HEK293T (cell line): Measurements from ENCODE around the gene NEURL4.

Experiments used
- CTCF ChIA-PET: fragments of 350-600 bp; formaldehyde crosslinking; extraction: SDS; loops from one replicate; lab custom pipeline; 2021; ENCODE audit warnings: antibody characterized with exemption, inconsistent platforms; lab: Yijun Ruan, JAX
- POLR2A ChIA-PET: fragments of 350-600 bp; formaldehyde crosslinking; extraction: SDS; loops from one replicate; lab custom pipeline; 2020; ENCODE audit warnings: antibody characterized with exemption, inconsistent platforms; lab: Yijun Ruan, JAX
- DNase-seq: peaks from one replicate; pipeline ENCODE4 v3.0.0; 2012; ENCODE audit warnings: mixed read lengths; ENCODE audit errors: extremely low spot score
- ARNT ChIP-seq: fragments of 450-650 bp; IDR thresholded peaks from 2 replicates; pipeline ENCODE4 v1.6.1; 2017; ENCODE audit warnings: mild to moderate bottlenecking
- BHLHE40 ChIP-seq: fragments of 450-650 bp; IDR thresholded peaks from 2 replicates; pipeline ENCODE4 v1.6.1; 2016; ENCODE audit warnings: mild to moderate bottlenecking, moderate library complexity, borderline replicate concordance
- CTBP1 ChIP-seq: fragments of 450-650 bp; IDR thresholded peaks from 2 replicates; pipeline ENCODE4 v1.6.1; 2016; ENCODE audit warnings: borderline replicate concordance
- ELF4 ChIP-seq: fragments of 450-650 bp; IDR thresholded peaks from 2 replicates; pipeline ENCODE4 v1.6.1; 2017; ENCODE audit warnings: antibody characterized with exemption
- FOXA1 ChIP-seq: fragments of 450-650 bp; IDR thresholded peaks from 2 replicates; pipeline ENCODE4 v1.6.1; 2016; ENCODE audit warnings: mild to moderate bottlenecking
- FOXK2 ChIP-seq: fragments of 450-650 bp; IDR thresholded peaks from 2 replicates; pipeline ENCODE4 v1.6.1; 2016; ENCODE audit warnings: mild to moderate bottlenecking
- FOXM1 ChIP-seq: fragments of 450-650 bp; IDR thresholded peaks from 2 replicates; pipeline ENCODE4 v1.6.1; 2017; ENCODE audit warnings: mild to moderate bottlenecking, borderline replicate concordance
- HDGF ChIP-seq: fragments of 450-650 bp; IDR thresholded peaks from 2 replicates; pipeline ENCODE4 v1.6.1; 2017; ENCODE audit warnings: antibody characterized with exemption, borderline replicate concordance
- L3MBTL2 ChIP-seq: fragments of 450-650 bp; conservative IDR thresholded peaks from 2 replicates; pipeline ENCODE4 v1.6.1; 2016; ENCODE audit warnings: mild to moderate bottlenecking
- LEF1 ChIP-seq: fragments of 450-650 bp; IDR thresholded peaks from 2 replicates; pipeline ENCODE4 v1.6.1; 2017; ENCODE audit warnings: mild to moderate bottlenecking, borderline replicate concordance
- NFRKB ChIP-seq: fragments of 450-650 bp; IDR thresholded peaks from 2 replicates; pipeline ENCODE4 v1.6.1; 2016; ENCODE audit warnings: mild to moderate bottlenecking, moderate library complexity
- PKNOX1 ChIP-seq: fragments of 450-650 bp; IDR thresholded peaks from 2 replicates; pipeline ENCODE4 v1.6.1; 2016
- SP1 ChIP-seq: fragments of 450-650 bp; IDR thresholded peaks from 2 replicates; pipeline ENCODE4 v1.6.1; 2017
- SUZ12 ChIP-seq: fragments of 450-650 bp; IDR thresholded peaks from 2 replicates; pipeline ENCODE4 v1.6.1; 2016; ENCODE audit warnings: mild to moderate bottlenecking
- TARDBP ChIP-seq: fragments of 450-650 bp; IDR thresholded peaks from 2 replicates; pipeline ENCODE4 v1.6.1; 2016
- ZNF384 ChIP-seq: fragments of 450-650 bp; IDR thresholded peaks from 2 replicates; pipeline ENCODE4 v1.6.1; 2016

NEURL4 gene

GRCh38 chr17:7307686-7308624 is 21.2 kb downstream of the NEURL4 start:
- DNase-seq: no peak
- ChIA-PET CTCF (no interaction called here), POLR2A (interaction anchor here (0.7 to 1.6 kb wide), 5 partner anchors 13 to 253 kb away, joined by 3 to 5 read pairs (median 3); partner anchors contain the start of genes NEURL4 and SLC2A4)
- no peak for TF ChIP-seq BHLHE40
- TF ChIP-seq ELF4: no peak
- TF ChIP-seq SP1: no peak
- TF ChIP-seq TARDBP: no peak
- TF ChIP-seq NFRKB: no peak
- peak; percentile 53 for TF ChIP-seq L3MBTL2

- CTCF ChIA-PET: no interaction called here
- POLR2A ChIA-PET: no interaction called here
- peak; percentile 97 for DNase-seq
- peak; percentile 86 for TF ChIP-seq PKNOX1
- TF ChIP-seq NFRKB: no peak; the same call in 1 of the 2 replicates
Observed at GRCh38 chr17:7306911-7307685, 22.0 kb downstream of the NEURL4 start, which contains the start of gene EIF5A. TSS of gene EIF5A (plus strand) at chr17:7307628. CDS start at chr17:7309636, 2,008 bp downstream.

GRCh38 chr17:7304179-7304578 is 25.0 kb downstream of the NEURL4 start:
- no peak for TF ChIP-seq TARDBP
- ChIA-PET POLR2A (no interaction called here), CTCF (interaction anchor here (2.0 kb wide), 1 partner anchor 8 kb away, joined by 9 read pairs; no protein-coding TSS in a partner anchor)
- DNase-seq: no peak

GRCh38 chr17:7296189-7296861 is 32.8 kb downstream of the NEURL4 start:
- TF ChIP-seq ARNT: peak; percentile 7; the same call in 1 of the 2 replicates
- no peak for TF ChIP-seq FOXM1
- peak; percentile 72 for TF ChIP-seq L3MBTL2
- no peak for TF ChIP-seq NFRKB
- no peak for TF ChIP-seq FOXK2
- no peak for TF ChIP-seq CTBP1
- TF ChIP-seq SP1: no peak
- no peak for TF ChIP-seq LEF1
- ChIA-PET CTCF (interaction anchor here (0.6 to 2.2 kb wide), 12 partner anchors 9 to 251 kb away, joined by 3 to 22 read pairs (median 5); partner anchors contain the start of gene SLC2A4), POLR2A (interaction anchor here (0.6 to 2.0 kb wide), 8 partner anchors 13 to 76 kb away, joined by 3 to 12 read pairs (median 4); partner anchors contain the start of genes ACADVL, DLG4, DVL2 and GABARAP)
- DNase-seq: peak; percentile 92

- POLR2A ChIA-PET: interaction anchor here (1.2 to 1.4 kb wide), 3 partner anchors 14 to 75 kb away, joined by 3 to 12 read pairs (median 8); partner anchors contain the start of genes ACADVL, DLG4, DVL2 and SLC2A4
- no peak for DNase-seq
Observed at GRCh38 chr17:7295230-7296180, 33.6 kb downstream of the NEURL4 start.

More at GRCh38 chr17:7295230-7296180, 33.6 kb downstream of the NEURL4 start:
- CTCF ChIA-PET: interaction anchor here (0.6 to 2.2 kb wide), 6 partner anchors 10 to 250 kb away, joined by 3 to 22 read pairs (median 6); partner anchors contain the start of gene SLC2A4
- TF ChIP-seq LEF1 (no peak), TARDBP (no peak), ELF4 (no peak), BHLHE40 (no peak), HDGF (no peak), SUZ12 (no peak), NFRKB (no peak), ZNF384 (no peak), L3MBTL2 (no peak; the same call in 1 of the 2 replicates), FOXM1 (no peak), FOXK2 (no peak), CTBP1 (no peak), ARNT (no peak), PKNOX1 (no peak), SP1 (no peak), FOXA1 (no peak)
